ENCODE measurements around the gene KNOP1. TPM values are rescaled to one million over a fixed set of nuclear protein-coding genes. Genes with fewer than 3 reads are reported as not detected.

KNOP1 gene, protein sequence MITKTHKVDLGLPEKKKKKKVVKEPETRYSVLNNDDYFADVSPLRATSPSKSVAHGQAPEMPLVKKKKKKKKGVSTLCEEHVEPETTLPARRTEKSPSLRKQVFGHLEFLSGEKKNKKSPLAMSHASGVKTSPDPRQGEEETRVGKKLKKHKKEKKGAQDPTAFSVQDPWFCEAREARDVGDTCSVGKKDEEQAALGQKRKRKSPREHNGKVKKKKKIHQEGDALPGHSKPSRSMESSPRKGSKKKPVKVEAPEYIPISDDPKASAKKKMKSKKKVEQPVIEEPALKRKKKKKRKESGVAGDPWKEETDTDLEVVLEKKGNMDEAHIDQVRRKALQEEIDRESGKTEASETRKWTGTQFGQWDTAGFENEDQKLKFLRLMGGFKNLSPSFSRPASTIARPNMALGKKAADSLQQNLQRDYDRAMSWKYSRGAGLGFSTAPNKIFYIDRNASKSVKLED
- total RNA-seq (2022; extraction: Qiagen RNA extraction; ENCODE audit: low read depth): 32.4 to 44.3 TPM (median 39.3 TPM) in 5 replicates

DNA sequence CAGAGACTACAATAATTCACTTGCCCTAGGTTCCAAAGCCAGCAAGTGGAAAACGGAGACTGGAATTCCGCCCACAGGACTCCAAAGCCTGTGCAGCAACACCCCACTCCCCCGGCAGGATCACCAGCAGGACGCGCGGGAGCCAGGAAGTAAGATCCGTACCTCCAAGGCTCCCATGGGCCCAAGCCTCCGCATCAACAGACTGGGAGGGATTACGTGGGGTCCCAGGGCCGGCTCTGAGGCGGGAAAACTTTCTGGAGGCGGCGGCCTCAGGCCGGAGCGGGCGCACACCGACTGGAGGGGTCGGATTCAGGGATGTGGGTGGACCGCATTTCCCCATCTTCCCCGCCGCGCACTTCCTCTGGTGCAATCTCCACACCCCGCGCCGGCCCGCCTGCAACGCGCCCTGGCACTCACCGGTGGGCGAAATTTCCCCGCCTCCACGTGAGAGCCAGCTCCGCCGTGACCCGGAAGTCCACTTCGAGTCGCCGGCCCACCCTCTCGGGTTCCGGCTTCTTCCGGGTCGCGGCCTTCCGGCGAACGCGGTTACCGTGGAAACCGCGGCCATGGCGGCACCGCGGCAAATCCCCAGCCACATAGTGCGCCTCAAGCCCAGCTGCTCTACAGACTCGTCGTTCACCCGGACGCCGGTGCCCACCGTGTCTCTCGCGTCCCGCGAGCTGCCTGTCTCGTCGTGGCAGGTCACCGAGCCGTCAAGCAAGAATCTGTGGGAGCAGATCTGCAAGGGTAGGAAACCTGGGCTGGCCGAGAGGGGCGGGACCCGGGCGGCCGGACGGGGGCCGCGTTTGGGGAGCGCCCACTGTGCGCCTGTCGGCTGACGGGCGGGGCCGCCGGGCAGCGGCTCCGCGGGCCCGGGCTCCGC is at the start of gene KNOP1, which contains the start of gene IQCK:
Gene KNOP1 (minus strand): TSS at position 487 of the 883 bp plus-strand sequence. CDS start 3,192 bp downstream, outside the sequence.
Gene IQCK (plus strand): TSS at position 531 of the 883 bp plus-strand sequence. CDS start 36 bp downstream, at position 567.

Other genes starting within 250 kb of the KNOP1 start
- gene GDE1, start 196.1 kb downstream of the KNOP1 start, total RNA-seq (2022; extraction: Qiagen RNA extraction; ENCODE audit: low read depth): 76.8 to 87.4 TPM (median 81.7 TPM) in 5 replicates
- gene CCP110, start 194.3 kb downstream of the KNOP1 start, total RNA-seq (2022; extraction: Qiagen RNA extraction; ENCODE audit: low read depth): 6.1 to 10.3 TPM (median 9.5 TPM) in 5 replicates
- 30.6 to 34.7 TPM (median 31.2 TPM) in 5 replicates for gene VPS35L, start 162.5 kb downstream of the KNOP1 start, total RNA-seq (2022; extraction: Qiagen RNA extraction; ENCODE audit: low read depth)
- 8.5 to 11.6 TPM (median 9.4 TPM) in 5 replicates for gene IQCK, start within 50 bp of the KNOP1 start, total RNA-seq (2022; extraction: Qiagen RNA extraction; ENCODE audit: low read depth)
- 26.7 to 32.0 TPM (median 31.1 TPM) in 5 replicates for gene GPRC5B, start 166.6 kb upstream of the KNOP1 start, total RNA-seq (2022; extraction: Qiagen RNA extraction; ENCODE audit: low read depth)